Measurements from ENCODE around the gene ATP6V0D1.
"Not testable (repeated sequence)": the region's sequence is repeated elsewhere in the genome, so short reads cannot be mapped to it uniquely, and the experiment has no call there.

Gene ATP6V0D1

DNA sequence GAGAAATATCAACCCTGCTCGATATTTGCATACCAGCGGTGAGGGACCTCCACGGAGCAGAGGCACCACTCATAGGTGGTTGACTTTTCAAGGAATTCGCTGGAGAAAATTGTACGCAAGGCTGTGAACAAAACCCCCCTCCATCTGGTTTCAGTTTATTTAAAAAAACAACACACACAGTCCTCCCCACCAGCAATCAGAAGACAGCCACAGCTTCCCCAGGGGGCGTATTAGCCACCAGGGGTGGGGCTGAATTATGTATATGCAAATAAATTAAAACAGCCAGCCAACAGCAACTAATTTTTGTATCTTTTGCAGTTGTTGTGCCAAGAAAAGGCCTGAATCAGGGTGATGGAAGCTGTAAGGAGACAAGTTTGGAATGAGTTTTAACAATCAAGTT, 55.9 kb downstream of the ATP6V0D1 start:
- no peak for DNase-seq

DNA sequence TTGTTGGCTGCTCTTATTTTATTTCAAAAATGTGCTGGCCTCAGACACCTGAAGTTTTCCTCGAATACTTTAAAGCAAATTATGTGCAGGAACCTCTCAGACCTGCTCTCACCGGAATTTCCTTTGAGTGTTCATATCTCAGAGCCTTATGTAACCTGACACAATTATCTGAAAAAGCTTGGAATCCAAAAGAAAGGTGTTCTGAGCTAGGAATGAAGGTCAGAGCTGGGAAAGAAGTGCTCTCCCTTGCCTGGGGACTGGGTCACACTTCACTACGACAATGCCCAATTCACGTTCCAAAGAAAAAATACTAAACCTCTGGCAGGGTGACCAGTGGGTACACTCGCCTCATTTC, 56.7 kb downstream of the ATP6V0D1 start:
- no peak for DNase-seq

DNA sequence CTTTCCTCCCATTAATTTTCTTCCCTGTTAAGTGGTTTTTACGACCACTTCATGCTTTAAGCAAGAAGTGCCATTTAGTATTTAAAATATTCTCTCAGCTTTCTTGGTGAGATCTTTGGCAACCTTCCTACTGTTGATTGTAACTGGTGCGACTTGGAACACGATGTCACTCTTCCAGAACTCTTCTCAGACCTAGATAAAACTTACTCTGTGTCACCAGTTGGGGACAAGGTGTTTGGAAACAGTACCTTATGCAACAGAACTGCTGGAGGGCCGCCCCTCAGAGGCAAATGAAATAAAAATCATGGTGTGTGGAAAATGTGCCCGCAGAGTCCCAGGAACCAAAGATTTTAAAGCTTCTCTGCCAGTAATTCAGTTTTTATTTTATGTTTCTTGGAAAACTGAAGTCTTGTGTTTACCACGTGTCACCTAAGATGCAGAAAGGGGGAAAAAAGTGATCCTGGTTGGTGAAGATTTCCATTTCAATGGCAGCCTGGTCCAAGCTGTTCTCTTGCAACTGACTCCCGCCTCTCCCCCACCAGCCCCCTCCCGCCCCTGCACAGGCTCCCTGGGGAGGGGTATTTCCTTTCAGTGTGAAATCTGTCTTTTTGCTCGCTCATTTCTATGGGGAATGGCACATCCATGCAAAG, 57.2 kb downstream of the ATP6V0D1 start:
- DNase-seq: no peak

DNA sequence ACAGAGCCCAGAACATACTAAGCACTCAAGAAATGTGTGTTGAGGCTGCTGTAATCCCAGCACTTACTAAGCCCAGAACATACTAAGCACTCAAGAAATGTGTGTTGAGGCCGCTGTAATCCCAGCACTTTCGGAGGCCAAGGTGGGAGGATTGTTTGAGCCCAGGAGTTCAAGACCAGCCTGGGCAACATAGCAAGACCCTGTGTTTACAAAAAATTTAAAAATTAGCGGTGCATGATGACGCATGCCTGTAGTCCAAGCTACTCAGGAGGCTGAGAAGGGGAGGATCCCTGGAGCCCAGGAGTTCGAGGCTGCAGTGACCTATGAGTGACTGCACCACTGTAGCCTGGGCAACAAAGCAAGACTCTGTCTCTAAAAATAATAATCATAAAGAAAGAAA, 57.9 kb downstream of the ATP6V0D1 start:
- DNase-seq: no peak

DNA sequence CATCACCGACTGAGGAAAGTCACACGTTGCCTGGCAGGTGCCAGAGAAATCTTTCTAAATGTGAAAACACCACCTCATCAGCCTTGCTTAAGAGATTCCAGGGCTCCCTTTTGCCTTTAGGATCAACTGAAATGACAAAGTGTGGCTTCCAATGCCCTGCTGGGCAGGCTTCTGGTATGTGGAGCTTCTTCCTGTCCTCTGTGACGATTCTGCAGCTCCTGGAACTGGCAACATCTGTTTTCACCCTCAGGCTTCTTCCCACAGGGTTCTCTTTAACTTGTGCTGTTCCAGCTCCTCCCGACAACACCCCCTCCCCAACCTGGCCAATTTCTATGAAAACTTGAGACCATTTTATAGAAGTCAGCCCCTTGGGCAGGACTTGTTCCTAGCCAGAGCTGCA, 59.9 kb downstream of the ATP6V0D1 start:
- no peak for DNase-seq

DNA sequence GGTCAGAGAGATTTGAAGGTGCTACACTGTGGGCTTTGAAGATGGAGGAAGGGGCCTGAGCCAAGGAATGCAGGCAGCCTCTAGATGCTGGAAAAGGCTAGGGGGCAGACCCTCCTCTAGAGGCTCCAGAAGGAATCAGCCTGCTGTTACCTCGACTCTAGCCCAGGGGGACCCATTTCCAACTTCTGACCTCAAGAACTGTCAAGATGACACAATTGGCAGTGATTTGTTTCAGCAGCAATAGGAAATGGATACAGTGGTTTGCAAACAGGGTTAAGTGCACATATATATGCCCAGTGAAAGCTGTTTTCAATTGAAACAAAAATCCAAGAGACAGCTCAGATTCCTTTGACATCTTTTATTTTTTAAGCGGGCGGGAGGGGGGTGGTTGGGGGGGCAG, 61.0 kb downstream of the ATP6V0D1 start:
- DNase-seq: no peak

DNA sequence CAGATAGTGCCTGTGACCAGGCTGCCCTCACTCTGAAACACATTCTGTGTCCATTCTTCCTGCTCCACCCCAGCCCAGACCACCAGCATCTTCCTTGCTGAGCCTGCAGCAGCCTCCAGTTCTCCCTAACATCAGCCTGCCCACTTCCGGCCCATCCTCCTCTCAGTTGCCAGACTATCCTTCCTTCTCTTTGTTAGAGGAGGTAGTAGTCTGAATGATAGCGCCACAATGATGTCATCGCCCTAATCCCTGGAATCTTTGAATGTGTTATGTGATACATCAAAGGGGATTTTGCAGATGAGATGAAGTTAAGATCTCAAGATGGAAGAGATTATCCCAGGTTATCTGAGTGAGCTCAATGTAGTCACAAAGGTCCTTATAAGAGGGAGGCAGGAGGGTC, 61.5 kb downstream of the ATP6V0D1 start:
- DNase-seq: no peak

DNA sequence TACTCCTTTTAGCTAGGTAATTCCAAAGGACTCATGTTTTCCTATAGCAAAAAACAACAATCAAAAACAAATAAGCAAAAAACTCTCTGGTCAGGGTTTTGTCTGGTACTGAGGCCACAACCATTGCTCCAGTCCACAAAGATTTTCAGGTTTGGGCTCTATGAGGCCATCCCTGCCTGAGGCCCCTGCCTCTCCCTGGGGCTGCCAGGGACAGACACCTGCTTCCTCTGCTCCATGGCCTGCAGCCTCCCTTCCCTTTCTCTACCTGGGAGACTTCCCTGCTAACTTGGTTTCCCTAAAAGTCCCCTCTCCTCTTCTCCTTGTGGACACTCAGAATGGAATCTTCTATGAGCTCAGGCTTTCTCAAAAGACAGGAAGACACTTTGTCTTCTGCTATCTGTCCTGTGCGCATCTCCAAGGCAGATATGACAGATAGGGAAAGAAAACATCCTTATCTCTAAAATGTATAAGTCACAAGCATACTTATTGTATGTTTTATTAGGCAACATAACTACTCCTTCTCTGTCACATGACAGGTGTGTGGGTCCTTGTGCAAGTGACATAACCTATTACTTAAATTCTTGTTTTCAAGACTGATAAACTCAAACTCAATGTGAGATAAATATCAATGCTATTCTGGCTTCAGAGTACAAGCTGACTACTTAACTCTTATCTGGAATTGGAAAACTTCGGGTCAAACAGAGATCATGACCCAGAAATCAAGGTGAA, 63.5 kb downstream of the ATP6V0D1 start:
- no peak for DNase-seq

DNA sequence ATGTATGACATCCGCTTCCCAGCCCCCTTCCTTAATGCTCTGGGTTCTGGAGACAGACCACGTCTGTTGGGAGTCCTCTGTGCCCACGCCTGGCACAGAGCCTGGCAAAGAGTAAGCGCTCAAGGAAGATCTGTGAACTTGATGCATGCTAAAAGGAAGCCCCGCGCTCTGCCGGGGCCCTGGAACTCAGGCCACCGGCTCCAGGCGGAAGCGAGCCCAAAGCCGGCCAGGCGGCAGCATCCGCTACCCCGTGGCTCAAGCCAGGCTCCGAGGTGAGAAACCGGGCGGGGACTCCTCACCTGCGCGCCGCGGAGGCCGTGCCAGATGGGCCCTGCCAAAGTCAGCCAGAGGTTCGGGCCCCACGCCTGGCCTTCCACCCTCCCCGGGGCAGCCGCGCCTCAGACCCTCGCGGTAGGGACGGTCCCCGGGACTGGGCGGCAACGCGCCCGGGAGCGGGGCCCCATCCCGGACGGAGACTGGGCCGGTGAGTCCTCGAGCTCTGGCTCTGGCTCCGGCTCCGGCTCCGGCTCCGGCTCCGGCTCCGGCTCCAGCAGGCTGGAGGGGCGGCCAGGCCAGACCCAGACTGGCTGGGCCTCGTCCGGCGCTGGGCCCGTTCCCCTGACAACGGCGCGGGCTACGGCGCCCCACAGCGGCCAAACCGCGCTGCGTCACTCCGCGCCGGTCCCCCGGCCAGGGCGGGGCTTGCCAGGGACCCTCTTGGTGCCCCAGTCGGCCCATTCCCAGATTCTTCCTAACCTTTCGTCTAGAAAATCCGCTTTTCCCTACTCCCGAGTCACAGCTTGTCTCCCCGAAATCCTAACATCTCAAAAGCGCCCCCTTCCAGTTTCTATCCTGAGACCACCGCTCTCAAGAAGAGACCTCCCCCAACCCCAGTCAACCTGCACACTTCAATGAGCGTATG, 64.8 kb downstream of the ATP6V0D1 start, which contains the start of gene ZDHHC1:
TSS of gene ZDHHC1 (minus strand) at position 606 of the 922 bp plus-strand sequence. CDS start 8,702 bp downstream, outside the sequence.
- peak; percentile 57 for DNase-seq

DNA sequence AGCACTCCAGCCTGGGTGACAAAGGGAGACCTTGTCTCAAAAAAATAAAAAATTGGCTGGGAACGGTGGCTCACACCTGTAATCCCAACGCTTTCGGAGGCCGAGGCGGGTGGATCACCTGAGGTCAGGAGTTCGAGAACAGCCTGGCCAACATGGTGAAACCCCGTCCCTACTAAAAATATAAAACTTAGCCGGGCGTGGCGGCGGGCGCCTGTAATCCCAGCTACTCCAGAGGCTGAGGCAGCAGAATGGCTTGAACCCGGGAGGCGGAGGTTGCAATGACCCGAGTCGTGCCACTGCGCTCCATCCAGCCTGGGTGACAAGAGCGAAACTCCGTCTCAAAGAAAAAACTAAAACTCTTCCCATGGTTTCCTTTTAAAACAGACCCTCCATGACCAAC, 65.5 kb downstream of the ATP6V0D1 start:
- not testable (repeated sequence) for DNase-seq

DNA sequence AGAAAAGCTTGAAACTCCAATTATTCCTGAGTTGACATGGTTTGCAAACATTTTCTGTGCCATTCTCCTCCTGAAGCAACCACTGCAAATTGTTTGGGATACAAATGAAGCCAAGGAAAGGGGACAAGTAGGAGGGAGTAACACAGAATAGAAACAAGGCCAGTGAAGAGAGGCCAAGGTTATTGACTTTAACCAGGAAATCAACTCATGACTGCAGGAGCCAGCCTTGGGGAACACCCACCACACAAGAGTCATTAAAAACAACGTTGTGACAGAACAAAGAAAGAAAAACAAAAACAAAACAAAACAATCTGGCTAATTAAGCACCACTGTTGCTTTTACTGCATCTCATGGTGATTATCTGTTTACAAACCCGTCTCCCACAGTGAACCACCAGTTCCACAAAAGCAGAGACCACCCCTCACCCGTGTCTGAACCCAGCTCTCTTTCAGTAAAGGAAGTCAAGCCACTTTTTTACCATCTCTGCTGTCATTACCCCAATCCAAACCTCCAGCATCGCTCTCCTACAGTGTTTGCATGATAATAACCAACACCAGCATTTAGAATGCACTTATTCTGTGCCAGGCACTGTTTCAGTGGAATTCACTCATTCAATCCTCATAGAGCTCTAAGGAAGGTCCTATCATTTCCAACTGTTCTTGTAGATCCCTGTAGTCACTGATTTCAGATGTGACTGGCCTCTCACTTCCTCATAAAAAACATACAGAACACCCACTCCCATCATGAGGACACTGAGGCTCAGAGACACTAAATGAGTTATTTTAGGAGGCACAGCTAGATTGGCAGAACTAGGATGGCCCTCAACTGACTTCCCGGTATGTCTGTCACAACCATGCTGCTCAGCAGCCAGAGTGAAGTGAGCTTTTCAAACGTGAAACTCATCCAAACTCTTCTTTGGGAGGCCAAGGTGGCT, 66.7 kb downstream of the ATP6V0D1 start:
- no peak for DNase-seq

DNA sequence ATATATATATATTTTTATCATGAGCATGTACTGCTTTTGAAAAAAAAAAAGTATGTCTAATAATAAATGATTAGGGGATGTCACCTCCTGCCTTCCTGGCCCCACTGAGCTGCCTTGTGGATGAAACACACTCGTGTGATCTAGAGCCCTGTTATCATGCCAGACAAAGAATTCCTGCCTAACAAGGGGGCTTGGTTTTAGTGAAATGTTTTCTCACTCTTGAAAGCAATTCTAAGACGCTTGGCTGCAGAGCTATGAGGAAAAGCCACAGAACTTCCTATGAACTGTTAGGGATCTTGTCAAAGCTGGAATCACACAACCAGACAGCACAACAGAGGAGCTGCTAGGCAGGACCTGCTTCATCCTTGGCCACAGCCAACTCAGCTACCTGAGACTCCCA, 68.7 kb downstream of the ATP6V0D1 start:
- DNase-seq: no peak

DNA sequence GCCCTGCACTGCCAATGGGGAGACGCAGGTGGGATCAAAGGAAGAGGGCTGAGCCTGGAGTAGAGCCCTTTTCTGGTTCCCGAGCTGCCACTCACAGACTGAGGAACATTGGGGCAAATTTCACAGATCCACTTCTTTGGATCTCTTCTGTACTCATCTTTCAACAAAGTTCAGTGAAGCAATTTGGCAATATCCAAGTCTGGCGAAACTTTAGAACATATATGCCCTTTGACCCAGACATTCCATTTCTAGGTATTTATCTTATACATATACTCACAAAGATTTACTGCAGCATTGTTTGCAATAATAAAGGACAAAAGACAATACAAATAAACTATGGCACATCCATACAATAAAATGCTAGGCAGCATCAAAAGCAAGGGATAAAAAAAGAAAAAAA, 69.6 kb downstream of the ATP6V0D1 start:
- DNase-seq: no peak

DNA sequence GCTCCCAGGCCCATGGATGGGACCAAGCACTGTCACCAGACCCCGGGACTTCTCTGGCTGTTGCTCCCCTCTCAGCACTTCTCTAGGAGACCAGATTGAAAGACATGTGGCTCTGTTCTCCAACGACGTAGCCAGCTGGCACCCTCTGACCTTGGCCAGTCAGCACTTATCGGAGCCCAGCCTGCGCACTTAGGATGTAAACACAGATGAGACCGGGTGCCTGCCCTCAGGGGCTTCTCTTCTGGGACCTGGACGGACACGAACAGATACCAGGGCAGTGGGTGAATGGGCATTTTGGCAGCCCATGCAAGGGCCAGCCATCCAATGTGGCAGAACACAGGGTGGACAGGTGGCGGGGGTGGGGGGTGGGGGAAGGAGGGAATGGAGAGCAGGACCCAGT, 71.3 kb downstream of the ATP6V0D1 start:
- DNase-seq: no peak

DNA sequence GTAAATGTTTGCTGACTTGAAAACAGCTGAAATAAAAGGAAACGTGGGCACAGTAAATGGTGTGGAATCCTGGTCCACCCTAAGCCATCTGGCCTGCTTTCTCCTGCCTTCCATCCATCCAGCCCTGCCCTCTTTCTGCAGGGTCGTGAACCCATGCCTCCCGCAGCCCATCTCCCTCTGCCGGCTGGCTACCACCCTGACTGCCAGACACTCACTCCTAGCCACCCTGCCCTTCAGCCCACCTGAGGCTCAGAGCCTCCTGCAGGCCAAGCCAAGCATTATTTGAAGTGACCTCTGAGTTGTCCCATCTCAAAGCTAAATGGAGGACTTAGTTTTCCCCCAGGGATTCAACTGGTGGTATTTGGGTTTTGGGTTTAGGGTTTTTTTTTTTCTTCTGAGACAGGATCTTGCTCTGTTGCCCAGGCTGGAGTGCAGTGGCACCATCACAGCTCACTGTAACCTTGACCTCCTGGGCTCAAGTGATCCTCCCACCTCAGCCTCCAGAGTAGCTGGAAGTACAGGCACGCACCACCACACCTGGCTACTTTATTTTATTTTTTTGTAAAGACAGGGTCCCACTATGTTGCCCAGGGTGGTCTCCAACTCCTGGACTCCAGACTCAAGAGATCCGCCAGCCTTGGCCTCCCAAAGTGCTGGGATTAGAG, 73.0 kb downstream of the ATP6V0D1 start:
- no peak for DNase-seq

DNA sequence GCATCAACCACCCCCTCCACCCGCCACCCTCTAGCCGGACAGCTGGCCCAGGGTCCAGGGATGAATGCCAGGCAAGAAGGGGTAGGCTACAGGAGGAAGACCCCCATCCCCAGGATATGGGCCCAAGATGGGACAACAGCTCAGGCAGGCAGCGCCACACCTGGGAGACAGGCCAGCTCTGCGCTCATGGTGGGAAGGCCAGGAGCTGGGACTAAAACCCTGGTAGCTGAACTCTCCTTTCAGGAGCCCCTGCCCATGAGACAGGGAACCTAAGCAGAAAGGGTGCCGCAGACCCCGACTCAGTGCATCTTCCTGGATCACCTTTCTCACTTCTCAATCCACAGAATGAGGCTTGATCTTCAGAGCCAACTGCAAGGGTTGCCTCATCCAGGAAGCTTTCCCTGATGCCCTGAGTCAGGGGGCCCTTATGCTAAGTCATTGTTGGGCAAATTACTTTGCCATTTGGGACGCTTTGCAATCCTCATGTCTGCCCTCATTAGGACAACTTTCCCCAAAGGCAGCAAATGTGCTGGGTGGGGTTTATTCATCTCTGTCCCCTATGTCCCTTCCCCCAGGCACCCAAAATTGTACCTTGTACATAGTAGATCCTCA, 73.7 kb downstream of the ATP6V0D1 start:
- DNase-seq: no peak

DNA sequence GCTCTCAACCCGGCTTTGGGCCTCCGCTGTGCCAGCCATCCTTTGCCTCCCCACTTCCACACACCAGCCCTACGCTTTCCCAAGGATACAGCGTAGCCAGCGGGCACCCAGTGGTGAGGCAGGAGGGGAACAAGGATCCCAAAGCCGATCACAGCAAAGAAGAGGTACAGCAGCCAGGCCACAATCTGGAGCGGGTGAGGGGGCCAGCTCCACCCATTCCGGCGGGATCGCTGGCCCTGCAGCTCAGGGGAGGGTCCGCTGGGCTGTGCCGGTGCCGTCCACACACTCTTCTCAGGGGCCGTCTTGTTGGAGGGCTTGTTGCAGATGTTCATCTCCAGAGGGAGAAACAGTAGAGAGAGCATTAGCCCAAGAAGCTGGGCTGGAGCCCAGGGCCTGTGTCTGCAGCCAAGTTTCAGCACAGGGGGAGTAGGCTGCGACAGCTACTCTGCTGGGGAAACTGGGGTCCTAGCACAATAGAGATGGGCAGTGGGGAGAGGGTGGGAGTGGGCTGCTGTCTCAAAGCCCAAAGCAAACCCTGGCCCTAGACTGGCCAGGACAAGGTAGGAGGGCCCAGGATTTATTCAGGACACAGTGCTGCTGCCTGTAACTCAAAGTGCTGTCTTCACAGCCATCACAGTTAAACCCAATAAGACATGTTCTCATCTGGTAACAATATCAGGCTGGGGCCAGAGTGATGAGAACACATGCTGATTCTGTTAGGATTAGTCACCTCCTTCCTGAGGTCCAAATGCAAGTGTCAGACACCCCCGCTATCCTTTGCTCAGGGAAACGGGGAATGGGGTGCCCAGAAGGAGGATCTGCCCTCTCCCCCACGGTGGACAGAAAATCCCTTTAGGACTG, 74.6 kb downstream of the ATP6V0D1 start:
- no peak for DNase-seq

DNA sequence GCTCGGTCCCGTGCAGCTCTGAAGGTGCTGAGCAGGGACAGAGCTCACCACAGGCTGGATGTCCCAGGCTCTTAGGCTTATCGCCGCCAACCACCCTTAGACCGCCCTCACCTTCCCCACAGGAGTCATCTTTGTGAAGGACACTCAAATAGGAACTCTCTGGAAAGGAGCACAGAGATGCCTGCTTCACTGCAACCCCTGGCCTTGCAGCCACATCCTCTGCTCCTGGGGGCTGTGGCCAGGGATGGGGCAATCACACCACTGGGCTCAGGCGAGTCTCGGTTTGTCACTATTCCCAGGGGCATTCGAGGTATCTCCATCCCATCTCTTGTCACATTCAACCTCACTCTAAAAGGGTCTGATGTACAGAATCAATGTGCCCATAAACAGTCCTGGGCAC, 75.6 kb downstream of the ATP6V0D1 start:
- no peak for DNase-seq

DNA sequence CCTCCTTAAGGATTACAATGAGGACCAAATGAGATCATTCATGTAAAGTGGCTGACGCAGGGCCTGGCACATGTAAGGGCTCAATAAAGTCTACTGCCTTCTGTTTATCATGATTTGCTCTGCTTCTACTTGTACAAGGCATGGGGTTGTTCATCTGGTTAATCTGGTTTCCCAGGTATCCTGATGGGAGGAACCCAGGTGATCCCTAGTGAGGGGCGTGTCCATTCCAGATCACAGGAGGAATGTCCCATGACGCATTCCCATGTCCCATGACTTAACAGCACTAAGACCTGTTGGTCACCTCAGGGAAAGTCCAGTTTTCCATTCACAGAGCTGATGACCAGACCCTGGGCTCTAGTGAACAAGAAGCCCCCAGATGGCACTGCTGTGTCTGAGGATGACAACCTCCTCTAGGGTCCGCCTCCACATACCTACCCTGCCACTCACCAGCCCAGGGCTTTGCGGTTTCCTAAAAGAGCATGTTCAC, 76.2 kb downstream of the ATP6V0D1 start:
- no peak for DNase-seq

DNA sequence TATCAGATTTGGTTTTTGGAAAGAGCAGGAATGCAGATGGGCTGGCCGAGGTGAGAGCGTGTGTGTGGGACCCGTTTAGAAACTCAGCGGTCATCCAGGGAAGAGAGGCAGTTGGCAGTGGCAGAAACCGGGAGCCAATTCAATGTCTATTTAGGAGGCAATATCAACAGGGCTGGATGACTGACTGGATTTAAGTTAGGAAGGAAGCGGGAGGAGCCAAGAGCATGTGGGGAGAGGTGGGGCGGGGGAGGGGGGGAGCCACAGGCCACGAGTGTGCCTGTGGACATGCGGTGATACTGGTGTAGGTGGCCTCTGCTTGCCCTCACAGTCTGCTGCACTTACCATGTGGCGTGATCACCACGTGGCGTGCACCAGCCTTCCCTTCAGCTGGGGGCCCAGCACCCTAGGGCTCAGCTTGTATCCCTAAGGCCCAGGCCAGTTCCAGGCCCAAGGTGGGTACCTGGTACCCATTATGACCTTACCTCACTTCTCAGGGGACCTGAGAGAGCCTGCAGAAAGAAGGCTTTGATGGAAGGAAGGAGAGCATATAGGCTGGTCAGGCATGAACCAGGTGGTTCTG, 76.9 kb downstream of the ATP6V0D1 start:
- no peak for DNase-seq
